BE2C (cell line): ENCODE data around the gene KAZN.
A peak's percentile ranks its signal among the peaks of the same experiment; 100 is the strongest.

Experiments
- DNase-seq: peaks from one replicate; pipeline ENCODE4 v3.0.0-alpha.2; 2020
- H3K27me3 ChIP-seq: fragments of 250-450 bp; sonication (Bioruptor Pico); 2 replicates; pipeline ENCODE4 v1.5.1; 2020; ENCODE audit warnings: mild to moderate bottlenecking
- H3K36me3 ChIP-seq: fragments of 250-450 bp; sonication (Bioruptor Pico); 2 replicates; pipeline ENCODE4 v1.5.1; 2020; ENCODE audit warnings: mild to moderate bottlenecking
- H3K4me1 ChIP-seq: fragments of 250-450 bp; sonication (Bioruptor Pico); 2 replicates; pipeline ENCODE4 v1.5.1; 2020
- H3K4me3 ChIP-seq: 2 replicates; pipeline ENCODE4 v1.5.1; 2011; ENCODE audit warnings: low read depth, low read length
- H3K9me3 ChIP-seq: fragments of 250-450 bp; sonication (Bioruptor Pico); 2 replicates; pipeline ENCODE4 v1.5.1; 2020
- TF ChIP-seq, protein P1 (sequence below): IDR thresholded peaks from 2 replicates; pipeline ENCODE4 v1.5.1; 2012; ENCODE audit warnings: mild to moderate bottlenecking, low read depth, low read length

The KAZN gene

GRCh38 chr1:15081102-15081501 lies 482.6 kb downstream of the KAZN start:
- no peaks in the 10 kb centered on the region for H3K9me3 ChIP-seq
- no peak for DNase-seq
- H3K4me3 ChIP-seq = no peak overlapping the region
- TF ChIP-seq, protein P1, sequence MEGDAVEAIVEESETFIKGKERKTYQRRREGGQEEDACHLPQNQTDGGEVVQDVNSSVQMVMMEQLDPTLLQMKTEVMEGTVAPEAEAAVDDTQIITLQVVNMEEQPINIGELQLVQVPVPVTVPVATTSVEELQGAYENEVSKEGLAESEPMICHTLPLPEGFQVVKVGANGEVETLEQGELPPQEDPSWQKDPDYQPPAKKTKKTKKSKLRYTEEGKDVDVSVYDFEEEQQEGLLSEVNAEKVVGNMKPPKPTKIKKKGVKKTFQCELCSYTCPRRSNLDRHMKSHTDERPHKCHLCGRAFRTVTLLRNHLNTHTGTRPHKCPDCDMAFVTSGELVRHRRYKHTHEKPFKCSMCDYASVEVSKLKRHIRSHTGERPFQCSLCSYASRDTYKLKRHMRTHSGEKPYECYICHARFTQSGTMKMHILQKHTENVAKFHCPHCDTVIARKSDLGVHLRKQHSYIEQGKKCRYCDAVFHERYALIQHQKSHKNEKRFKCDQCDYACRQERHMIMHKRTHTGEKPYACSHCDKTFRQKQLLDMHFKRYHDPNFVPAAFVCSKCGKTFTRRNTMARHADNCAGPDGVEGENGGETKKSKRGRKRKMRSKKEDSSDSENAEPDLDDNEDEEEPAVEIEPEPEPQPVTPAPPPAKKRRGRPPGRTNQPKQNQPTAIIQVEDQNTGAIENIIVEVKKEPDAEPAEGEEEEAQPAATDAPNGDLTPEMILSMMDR = no peak
- no peaks in the 10 kb centered on the region for H3K36me3 ChIP-seq
- no peaks in the 10 kb centered on the region for H3K27me3 ChIP-seq
- H3K4me1 ChIP-seq = no peaks in the 10 kb centered on the region

DNA sequence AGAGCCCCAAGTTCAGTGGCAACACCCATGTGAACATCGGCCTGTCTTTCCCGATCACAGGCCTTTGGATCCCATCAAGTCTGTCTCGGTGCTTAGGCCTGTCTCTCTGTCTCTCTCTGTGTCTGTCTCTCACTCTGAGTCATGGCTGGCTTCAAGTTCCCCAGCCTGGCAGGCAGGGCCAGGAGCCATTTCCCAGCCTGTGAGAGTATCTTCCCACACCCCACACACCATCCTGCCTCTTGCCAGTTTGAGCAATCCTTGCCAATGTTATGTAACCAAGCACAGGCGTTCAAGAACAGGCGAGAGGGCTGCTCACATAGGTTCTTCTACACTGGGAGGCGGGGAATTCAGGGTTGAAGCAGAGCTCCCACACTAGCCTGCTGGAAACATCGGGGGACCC lies 485.1 kb downstream of the KAZN start:
- Histone ChIP-seq H3K9me3 (no peaks in the 10 kb centered on the region), H3K4me1 (no peaks in the 10 kb centered on the region), H3K4me3 (no peak overlapping the region), H3K27me3 (no peaks in the 10 kb centered on the region), H3K36me3 (no peaks in the 10 kb centered on the region)
- TF ChIP-seq, protein P1 = no peak
- DNase-seq = no peak

DNA sequence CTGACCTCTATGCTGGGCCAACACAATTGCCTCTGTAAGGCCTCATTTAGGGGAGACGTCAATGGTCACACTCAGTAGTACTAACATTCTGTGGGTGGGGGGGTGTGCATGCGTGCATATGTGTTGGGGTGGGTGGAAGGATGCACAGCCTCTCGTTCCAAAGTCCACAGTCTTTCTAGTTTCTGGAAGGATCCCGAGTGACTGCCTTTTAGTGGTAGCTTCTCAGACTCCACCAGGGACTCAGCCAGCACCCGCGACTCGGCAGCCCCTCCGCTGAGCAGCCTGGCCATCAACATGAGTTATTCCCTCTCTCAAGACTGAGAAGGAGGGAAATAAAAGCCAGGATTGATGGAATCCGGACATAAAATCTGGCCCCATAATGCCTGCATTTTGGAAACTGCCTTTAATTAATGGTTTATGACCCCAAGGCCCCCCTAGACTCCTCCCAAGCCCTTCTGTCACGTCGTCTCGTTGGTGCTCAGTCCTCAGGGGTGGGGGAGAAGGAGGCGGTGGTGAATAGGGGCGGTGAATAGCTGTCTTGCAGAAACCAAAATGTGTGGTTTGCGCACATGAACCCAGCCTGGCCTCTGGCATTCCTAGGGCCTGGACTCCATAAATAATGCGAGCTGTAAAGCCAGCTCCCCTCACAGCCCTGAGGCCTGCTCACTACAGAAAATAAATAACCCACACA lies 489.9 kb downstream of the KAZN start:
- H3K9me3 ChIP-seq = no peaks in the 10 kb centered on the region
- TF ChIP-seq, protein P1 = no peak
- no peaks in the 10 kb centered on the region for H3K27me3 ChIP-seq
- H3K4me3 ChIP-seq = no peak overlapping the region
- H3K36me3 ChIP-seq = no peaks in the 10 kb centered on the region
- no peaks in the 10 kb centered on the region for H3K4me1 ChIP-seq
- no peak for DNase-seq

DNA sequence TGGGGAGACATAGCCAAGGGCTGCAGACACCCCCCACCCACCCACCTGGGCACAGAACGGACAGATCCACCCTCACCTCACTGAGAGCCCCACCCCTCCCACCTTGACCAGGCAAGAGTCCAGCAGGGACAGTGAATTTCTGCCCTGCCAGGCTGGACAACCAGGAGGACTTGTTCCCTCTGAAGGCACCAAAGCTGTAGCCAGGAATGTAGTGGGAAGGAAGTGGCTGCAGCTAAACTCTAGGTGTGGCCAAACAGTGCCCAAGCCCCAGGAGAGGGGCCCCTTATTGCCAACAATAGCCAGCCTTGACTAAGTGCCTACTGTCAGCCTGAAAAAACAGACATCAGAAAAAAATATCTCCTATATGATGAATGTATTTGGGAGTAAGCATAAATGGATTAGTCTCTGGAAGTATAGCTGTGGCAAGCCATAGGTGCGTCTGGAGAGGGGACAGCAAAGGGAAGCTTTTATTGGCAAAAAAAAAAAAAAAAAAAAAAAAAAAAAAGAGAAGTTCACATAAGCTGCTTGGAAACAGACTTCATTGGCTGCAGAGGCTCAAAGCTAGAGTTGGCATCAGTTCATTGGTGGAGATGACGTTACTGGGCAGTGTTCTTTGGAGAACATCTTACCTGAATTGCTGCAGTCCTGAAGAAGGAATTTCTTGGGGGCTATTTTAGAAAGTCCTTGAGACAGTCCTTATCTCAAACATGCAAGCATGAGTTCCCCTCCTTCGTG lies 490.9 kb downstream of the KAZN start:
- H3K4me3 ChIP-seq = no peak overlapping the region
- no peak for DNase-seq

GRCh38 chr1:15090373-15090772 lies 491.9 kb downstream of the KAZN start:
- DNase-seq = peak; percentile 15

More for the DNA sequence above, 490.9 kb downstream of the KAZN start:
- TF ChIP-seq, protein P1 = no peak
- Histone ChIP-seq H3K4me1 (no peaks in the 10 kb centered on the region), H3K36me3 (no peaks in the 10 kb centered on the region), H3K27me3 (no peaks in the 10 kb centered on the region), H3K9me3 (no peaks in the 10 kb centered on the region)

GRCh38 chr1:15094056-15094455 lies 495.6 kb downstream of the KAZN start:
- TF ChIP-seq, protein P1 = no peak
- H3K4me1 ChIP-seq = no peaks in the 10 kb centered on the region
- H3K4me3 ChIP-seq = no peak overlapping the region
- no peak for DNase-seq
- H3K27me3 ChIP-seq = no peaks in the 10 kb centered on the region
- no peaks in the 10 kb centered on the region for H3K36me3 ChIP-seq
- no peaks in the 10 kb centered on the region for H3K9me3 ChIP-seq

More at GRCh38 chr1:15090373-15090772, 491.9 kb downstream of the KAZN start:
- Histone ChIP-seq H3K27me3 (no peaks in the 10 kb centered on the region), H3K36me3 (no peaks in the 10 kb centered on the region), H3K4me3 (no peak overlapping the region), H3K9me3 (no peaks in the 10 kb centered on the region), H3K4me1 (no peaks in the 10 kb centered on the region)
- TF ChIP-seq, protein P1 = no peak
